BJ (cell line): ENCODE measurements around the gene HGS. TPM values are rescaled to one million over a fixed set of nuclear protein-coding genes. Genes with fewer than 3 reads are reported as not detected.

Experiments used
- CTCF ChIA-PET: fragments of 350-600 bp; formaldehyde crosslinking; extraction: SDS; loops from one replicate; lab custom pipeline; 2021; ENCODE audit warnings: antibody characterized with exemption, inconsistent platforms; lab: Yijun Ruan, JAX
- POLR2A ChIA-PET: fragments of 300-600 bp; sonication (Branson Sonifier 250); formaldehyde crosslinking; extraction: SDS; loops from one replicate; lab custom pipeline; 2021; ENCODE audit warnings: antibody characterized with exemption; lab: Charles Lee
- DNase-seq: peaks from one replicate; pipeline ENCODE4 v3.0.0-alpha.2; 2011; ENCODE audit warnings: low read depth
- H3K27me3 ChIP-seq: 2 replicates; pipeline ENCODE4 v1.6.0; 2011; ENCODE audit warnings: low read length; ENCODE audit not compliant: control insufficient read depth, insufficient read depth
- H3K36me3 ChIP-seq: 2 replicates; pipeline ENCODE4 v1.5.1; 2011; ENCODE audit warnings: low read length; ENCODE audit not compliant: control insufficient read depth, insufficient read depth
- H3K4me3 ChIP-seq: 2 replicates; pipeline ENCODE4 v1.5.1; 2011; ENCODE audit warnings: low read depth, mild to moderate bottlenecking, control low read depth, low read length
- CTCF ChIP-seq: IDR thresholded peaks from 2 replicates; pipeline ENCODE4 v1.5.1; 2011; ENCODE audit warnings: low read depth, mild to moderate bottlenecking, control low read depth, inconsistent platforms, low read length, moderate library complexity; ENCODE audit not compliant: insufficient read depth
- polyA plus RNA-seq: library from polyadenylated mRNA; depleted of rRNA; stranded (reverse); fragments of >200 nt; gene quantifications from 2 replicates; pipeline ENCODE4 v1.2.3, GENCODE V29; 2011

The HGS gene
- polyA plus RNA-seq, 1 experiment: 110 TPM

GRCh38 chr17:81719410-81720266 is 35.8 kb downstream of the HGS start:
- peaks cover 3% of the 10 kb centered on the region; the same call in 1 of the 2 replicates for H3K36me3 ChIP-seq
- ChIA-PET POLR2A (no interaction called here), CTCF (interaction anchor here (0.6 kb wide), 1 partner anchor 86 kb away, joined by 3 read pairs; no protein-coding TSS in a partner anchor)
- DNase-seq: no peak
- no peak overlapping the region for H3K4me3 ChIP-seq
- no peak for TF ChIP-seq CTCF
- no peaks in the 10 kb centered on the region for H3K27me3 ChIP-seq

DNA sequence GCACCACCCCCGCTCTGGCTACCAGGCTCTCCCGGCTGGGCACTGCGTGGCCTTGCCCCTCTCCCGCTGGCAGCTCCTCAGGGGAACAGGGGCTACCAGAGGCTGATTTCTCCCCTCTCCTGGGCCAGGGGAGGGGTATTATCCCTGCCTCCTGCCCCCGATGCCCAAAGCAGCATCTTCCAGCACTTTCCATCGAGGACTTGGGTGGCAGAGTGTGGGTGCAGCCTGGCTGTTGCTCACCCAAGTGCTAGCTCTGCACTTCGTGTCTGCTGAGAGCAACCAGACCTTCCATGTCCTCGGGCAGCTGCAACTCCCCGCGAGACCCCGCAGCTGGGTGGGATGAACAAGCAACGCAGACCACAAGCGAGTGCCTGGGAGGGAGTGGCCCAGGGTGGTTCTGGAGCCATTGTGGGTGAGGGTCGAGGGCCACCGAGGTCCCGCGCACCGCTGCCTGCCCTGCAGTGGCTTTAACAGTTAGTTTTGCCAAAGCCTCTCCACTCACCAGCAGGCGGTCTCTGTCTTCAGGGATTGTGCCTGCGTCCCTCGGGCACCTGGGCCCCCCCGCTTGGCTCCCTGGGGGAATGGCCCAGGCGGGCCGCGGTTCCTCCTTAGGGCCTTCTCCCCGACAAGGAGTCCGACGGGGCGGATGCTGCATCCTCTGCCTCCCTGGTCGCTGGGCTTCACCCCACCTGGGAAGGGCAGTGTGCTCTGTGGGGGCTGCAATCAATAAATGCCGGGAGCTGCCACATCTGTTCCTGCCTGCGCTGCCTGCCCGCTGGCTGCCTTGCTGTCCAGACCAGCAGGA is 36.7 kb downstream of the HGS start:
- H3K4me3 ChIP-seq: no peak overlapping the region
- no peaks in the 10 kb centered on the region for H3K27me3 ChIP-seq
- no peak for DNase-seq
- no peak for TF ChIP-seq CTCF
- CTCF ChIA-PET: interaction anchor here (0.6 kb wide), 1 partner anchor 85 kb away, joined by 3 read pairs; no protein-coding TSS in a partner anchor
- POLR2A ChIA-PET: no interaction called here
- H3K36me3 ChIP-seq: peaks cover 1% of the 10 kb centered on the region; the same call in 1 of the 2 replicates

DNA sequence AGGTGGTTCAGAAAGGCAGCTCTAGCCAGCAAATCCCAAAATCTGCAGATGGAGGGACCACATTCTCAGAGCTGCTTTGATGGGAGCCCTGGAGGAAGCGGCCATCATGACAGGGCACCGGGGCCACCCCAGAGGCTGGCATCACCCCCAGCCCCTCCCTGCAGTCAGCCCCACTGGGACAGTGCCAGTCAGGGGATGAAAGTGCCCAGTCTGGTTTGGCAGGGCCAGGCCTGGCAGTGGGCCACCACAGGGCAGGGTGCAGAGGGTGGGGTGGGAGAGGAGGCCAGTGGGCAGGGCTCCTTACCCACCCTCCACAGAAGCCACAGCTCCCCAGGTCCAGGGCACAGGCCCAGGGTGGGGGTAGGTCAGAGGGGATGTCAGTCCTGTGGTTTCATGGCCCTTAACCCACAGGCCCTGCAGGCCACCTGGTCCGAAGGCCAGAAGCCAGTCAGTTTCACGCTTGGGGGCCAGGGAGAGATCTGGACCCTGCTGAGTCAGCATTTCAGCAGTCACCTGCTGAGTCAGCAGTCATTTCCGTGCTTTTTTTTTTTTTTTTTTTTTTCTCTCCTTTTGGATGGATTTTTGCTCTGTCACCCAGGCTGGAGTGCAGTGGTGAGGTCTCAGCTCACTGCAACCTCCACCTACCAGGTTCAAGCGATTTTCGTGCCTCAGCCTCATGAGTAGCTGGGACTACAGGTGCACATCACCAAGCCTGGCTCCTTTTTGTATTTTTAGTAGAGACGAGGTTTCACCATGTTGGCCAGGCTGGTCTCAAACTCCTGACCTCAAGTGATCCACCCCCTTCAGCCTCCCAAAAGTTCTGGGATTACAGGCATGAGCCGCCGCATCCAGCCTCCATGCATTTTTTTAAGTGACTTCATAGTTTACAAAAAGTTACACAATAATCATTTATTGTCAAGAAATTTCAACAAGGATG is 38.6 kb downstream of the HGS start:
- POLR2A ChIA-PET: interaction anchor here (0.5 to 0.7 kb wide), 2 partner anchors 155 to 275 kb away, joined by 3 read pairs; no protein-coding TSS in a partner anchor
- Histone ChIP-seq H3K4me3 (no peak overlapping the region), H3K36me3 (peaks cover 1% of the 10 kb centered on the region; the same call in 1 of the 2 replicates), H3K27me3 (no peaks in the 10 kb centered on the region)
- CTCF ChIA-PET: interaction anchor here (0.6 kb wide), 1 partner anchor 185 kb away, joined by 3 read pairs; no protein-coding TSS in a partner anchor
- no peak for DNase-seq
- TF ChIP-seq CTCF: no peak

- ChIA-PET POLR2A (no interaction called here), CTCF (interaction anchor here (0.6 to 1.0 kb wide), 2 partner anchors 10 to 146 kb away, joined by 3 to 5 read pairs; no protein-coding TSS in a partner anchor)
- no peak for DNase-seq
- Histone ChIP-seq H3K27me3 (no peaks in the 10 kb centered on the region), H3K4me3 (no peak overlapping the region), H3K36me3 (peaks cover 1% of the 10 kb centered on the region; the same call in 1 of the 2 replicates)
- TF ChIP-seq CTCF: no peak
Observed at GRCh38 chr17:81723651-81724209, 39.9 kb downstream of the HGS start.
